GM19238 (cell line): ENCODE measurements around the gene MAP9.
"Not testable (repeated sequence)": the region's sequence is repeated elsewhere in the genome, so short reads cannot be mapped to it uniquely, and the experiment has no call there.

Source experiments
- DNase-seq: peaks from one replicate; pipeline ENCODE4 v3.0.0; 2011; ENCODE audit warnings: low spot score; ENCODE audit not compliant: insufficient read length

The MAP9 gene

GRCh38 chr4:155353923-155354540 lies 22.7 kb downstream of the MAP9 start:
- no peak for DNase-seq

- no peak for DNase-seq
These were observed 34.6 kb downstream of the MAP9 start for GRCh38 chr4:155342142-155342541.

GRCh38 chr4:155339999-155340398 lies 36.8 kb downstream of the MAP9 start:
- no peak for DNase-seq

- DNase-seq = no peak
These were observed 37.2 kb downstream of the MAP9 start for GRCh38 chr4:155339588-155339987.

- no peak for DNase-seq
These were observed 38.6 kb downstream of the MAP9 start for GRCh38 chr4:155338196-155338595.

- no peak for DNase-seq
These were observed 40.5 kb downstream of the MAP9 start for GRCh38 chr4:155336242-155336641.

- no peak for DNase-seq
These were observed 45.3 kb downstream of the MAP9 start for GRCh38 chr4:155331478-155331877.

- no peak for DNase-seq
These were observed 54.0 kb downstream of the MAP9 start for GRCh38 chr4:155322782-155323181.

- DNase-seq = no peak
These were observed 55.8 kb downstream of the MAP9 start for GRCh38 chr4:155321006-155321405.

- DNase-seq = no peak
These were observed 57.2 kb downstream of the MAP9 start for GRCh38 chr4:155319516-155319915.

GRCh38 chr4:155312027-155312426 lies 64.7 kb downstream of the MAP9 start:
- DNase-seq = not testable (repeated sequence)

GRCh38 chr4:155307731-155308277 lies 69.0 kb downstream of the MAP9 start:
- DNase-seq = no peak

GRCh38 chr4:155305619-155306018 lies 71.1 kb downstream of the MAP9 start:
- DNase-seq = no peak

- no peak for DNase-seq
These were observed 72.4 kb downstream of the MAP9 start for GRCh38 chr4:155304375-155304774.

GRCh38 chr4:155299103-155299502 lies 77.7 kb downstream of the MAP9 start:
- no peak for DNase-seq
